SK-N-SH (cell line): Measurements from ENCODE around the gene CDIP1. TPM values are rescaled to one million over a fixed set of nuclear protein-coding genes. Genes with fewer than 3 reads are reported as not detected.

Experiments
- CTCF ChIA-PET: fragments of 300-600, 350-600 bp; formaldehyde crosslinking; extraction: SDS; loops from one replicate; lab custom pipeline; 2021; lab: Yijun Ruan, JAX
- POLR2A ChIA-PET: fragments of 350-600 bp; sonication (Branson Sonifier 250); formaldehyde crosslinking; extraction: SDS; loops from one replicate; lab custom pipeline; 2020; ENCODE audit warnings: antibody characterized with exemption, inconsistent platforms; lab: Yijun Ruan, JAX
- DNase-seq: peaks from one replicate; pipeline ENCODE4 v3.0.0; 2012
- H2AFZ ChIP-seq: fragments of 200-600 bp; sonication (generic); 2 replicates; pipeline ENCODE4 v1.8.1; 2016; ENCODE audit warnings: antibody characterized with exemption, mild to moderate bottlenecking, low read depth
- H3F3A ChIP-seq: fragments of 200-600 bp; sonication (generic); replicated peaks from 2 replicates; pipeline ENCODE3; 2016; ENCODE audit warnings: antibody characterized with exemption, mild to moderate bottlenecking; ENCODE audit not compliant: insufficient read depth
- H3K27ac ChIP-seq, 2 experiments: fragments of 200-500 bp in 1 of 2; fragments of 200-600 bp in 1 of 2; sonication (Bioruptor generic) in 1 of 2; sonication (generic), shearing (Covaris generic) in 1 of 2; 2 replicates each; pipeline versions ENCODE4 v1.5.1 to v1.6.1; 2014 to 2016; ENCODE audit warnings: low read depth in 2 of 2, inconsistent platforms in 1 of 2, low read length in 1 of 2, mild to moderate bottlenecking in 1 of 2, mixed read lengths in 1 of 2
- H3K27me3 ChIP-seq: fragments of 200-600 bp; sonication (generic), shearing (Covaris generic); 2 replicates; pipeline ENCODE4 v1.6.1; 2016; ENCODE audit warnings: mixed run types; ENCODE audit not compliant: insufficient read depth
- H3K36me3 ChIP-seq, 2 experiments: fragments of 200-500 bp in 1 of 2; fragments of 200-600 bp in 1 of 2; sonication (Bioruptor generic) in 1 of 2; sonication (generic) in 1 of 2; replicated peaks in 1 of 2; 2 replicates each; pipeline versions ENCODE3 to v1.5.1; 2014 to 2016; ENCODE audit warnings: low read length in 1 of 2, mild to moderate bottlenecking in 1 of 2; ENCODE audit not compliant: insufficient read depth in 2 of 2, control insufficient read depth in 1 of 2
- H3K4me1 ChIP-seq, 2 experiments: fragments of 200-500 bp in 1 of 2; fragments of 200-600 bp in 1 of 2; sonication (Bioruptor generic) in 1 of 2; sonication (generic), shearing (Covaris generic) in 1 of 2; 2 replicates each; pipeline versions ENCODE4 v1.5.1 to v1.6.1; 2014 to 2016; ENCODE audit warnings: low read depth in 1 of 2, low read length in 1 of 2, mixed run types in 1 of 2; ENCODE audit not compliant: insufficient read depth in 2 of 2, control insufficient read depth in 1 of 2
- H3K4me2 ChIP-seq: fragments of 200-600 bp; sonication (generic), shearing (Covaris generic); 2 replicates; pipeline ENCODE4 v1.6.1; 2017; ENCODE audit warnings: mixed run types
- H3K4me3 ChIP-seq, 2 experiments: fragments of 200-500 bp in 1 of 2; fragments of 200-600 bp in 1 of 2; sonication (Bioruptor generic) in 1 of 2; sonication (generic), shearing (Covaris generic) in 1 of 2; 2 replicates each; pipeline versions ENCODE4 v1.5.1 to v1.8.1; 2014 to 2016; ENCODE audit warnings: low read depth in 2 of 2, inconsistent platforms in 1 of 2, low read length in 1 of 2, mild to moderate bottlenecking in 1 of 2, mixed read lengths in 1 of 2, moderate library complexity in 1 of 2
- H3K79me2 ChIP-seq: fragments of 200-600 bp; sonication (generic); 2 replicates; pipeline ENCODE4 v1.8.1; 2017; ENCODE audit warnings: mild to moderate bottlenecking; ENCODE audit not compliant: insufficient read depth
- H3K9ac ChIP-seq: fragments of 200-600 bp; sonication (generic); 2 replicates; pipeline ENCODE4 v1.6.1; 2017; ENCODE audit warnings: mixed run types
- H3K9me2 ChIP-seq: fragments of 200-600 bp; sonication (generic); 2 replicates; pipeline ENCODE4 v1.6.1; 2017; ENCODE audit warnings: mixed run types
- H3K9me3 ChIP-seq: fragments of 200-600 bp; sonication (generic); 2 replicates; pipeline ENCODE4 v1.6.1; 2017; ENCODE audit warnings: mixed run types, mild to moderate bottlenecking, moderate library complexity
- H4K20me1 ChIP-seq: fragments of 200-600 bp; sonication (generic); 2 replicates; pipeline ENCODE4 v1.6.1; 2017; ENCODE audit warnings: mild to moderate bottlenecking, mixed run types; ENCODE audit not compliant: insufficient read depth
- CHD2 ChIP-seq: fragments of 150-350 bp; IDR thresholded peaks from 2 replicates; pipeline ENCODE4 v1.6.1; 2018; ENCODE audit warnings: low read length; ENCODE audit not compliant: partially characterized antibody
- EP300 ChIP-seq, 2 experiments: IDR thresholded peaks; 2 replicates each; pipeline versions ENCODE4 v1.4.0 to v1.6.1; 2012; ENCODE audit warnings: borderline replicate concordance in 1 of 2, low read depth in 1 of 2, low read length in 1 of 2
- EZH2phosphoT487 ChIP-seq: fragments of 200-600 bp; sonication (generic); IDR thresholded peaks from 2 replicates; pipeline ENCODE4 v1.6.1; 2017; ENCODE audit warnings: low read depth, mixed run types, mild to moderate bottlenecking, antibody characterized with exemption, moderate library complexity, borderline replicate concordance
- FOSL2 ChIP-seq: IDR thresholded peaks from 2 replicates; pipeline ENCODE4 v1.4.0; 2012; ENCODE audit warnings: low read depth, mild to moderate bottlenecking, moderate library complexity, borderline replicate concordance
- FOXJ3 ChIP-seq: sonication (generic); formaldehyde crosslinking; IDR thresholded peaks from 2 replicates; pipeline ENCODE4 v1.5.1; 2020; ENCODE audit warnings: mild to moderate bottlenecking, missing genetic modification reagents
- GABPA ChIP-seq: IDR thresholded peaks from 2 replicates; pipeline ENCODE4 v1.4.0; 2012; ENCODE audit warnings: low read depth, mild to moderate bottlenecking
- GATA2 ChIP-seq: sonication (generic); formaldehyde crosslinking; IDR thresholded peaks from 2 replicates; pipeline ENCODE4 v1.5.0; 2020; ENCODE audit warnings: mild to moderate bottlenecking, missing genetic modification reagents
- MXI1 ChIP-seq: IDR thresholded peaks from 2 replicates; pipeline ENCODE4 v1.6.1; 2012; ENCODE audit warnings: mild to moderate bottlenecking, low read depth, low read length, improper control_type of control experiment
- NFIC ChIP-seq: IDR thresholded peaks from 2 replicates; pipeline ENCODE4 v1.4.0; 2012; ENCODE audit warnings: borderline replicate concordance
- NRF1 ChIP-seq: IDR thresholded peaks from 2 replicates; pipeline ENCODE4 v1.6.1; 2012; ENCODE audit warnings: low read depth, mild to moderate bottlenecking, low read length
- RAD21 ChIP-seq: IDR thresholded peaks from 2 replicates; pipeline ENCODE4 v1.6.1; 2012; ENCODE audit warnings: mild to moderate bottlenecking, low read length
- REST ChIP-seq: IDR thresholded peaks from 2 replicates; pipeline ENCODE4 v1.6.1; 2012; ENCODE audit warnings: mild to moderate bottlenecking, low read depth, low read length, moderate library complexity
- RFX5 ChIP-seq: IDR thresholded peaks from 2 replicates; pipeline ENCODE4 v1.6.1; 2012; ENCODE audit warnings: mild to moderate bottlenecking, improper control_type of control experiment, low read length
- SIN3A ChIP-seq: IDR thresholded peaks from 2 replicates; pipeline ENCODE4 v1.6.1; 2012; ENCODE audit warnings: low read depth, mild to moderate bottlenecking, low read length, moderate library complexity, borderline replicate concordance
- SMC3 ChIP-seq: IDR thresholded peaks from 2 replicates; pipeline ENCODE4 v1.6.1; 2012; ENCODE audit warnings: low read depth, low read length, improper control_type of control experiment
- TAF1 ChIP-seq: IDR thresholded peaks from 2 replicates; pipeline ENCODE4 v1.6.1; 2012; ENCODE audit warnings: low read depth, mild to moderate bottlenecking, low read length, moderate library complexity, borderline replicate concordance
- TCF12 ChIP-seq: IDR thresholded peaks from 2 replicates; pipeline ENCODE4 v1.4.0; 2012
- TEAD4 ChIP-seq: IDR thresholded peaks from 2 replicates; pipeline ENCODE4 v1.4.0; 2012; ENCODE audit warnings: mild to moderate bottlenecking, borderline replicate concordance; ENCODE audit not compliant: insufficient read depth
- YY1 ChIP-seq: IDR thresholded peaks from 2 replicates; pipeline ENCODE4 v1.4.0; 2012; ENCODE audit warnings: low read depth, mild to moderate bottlenecking
- ZBTB33 ChIP-seq: IDR thresholded peaks from 2 replicates; pipeline ENCODE4 v1.4.0; 2012; ENCODE audit warnings: low read depth, borderline replicate concordance
- WGBS: methylation state at CpG from one replicate; pipeline ENCODE4 v1.1.6; 2017; ENCODE audit warnings: low lambda C conversion rate; 5-methylcytosine and 5-hydroxymethylcytosine counted together
- polyA plus RNA-seq, 3 experiments: library from polyadenylated mRNA; depleted of rRNA; stranded (reverse); fragments of >200 nt; gene quantifications; 2 replicates each; pipeline ENCODE4 v1.2.3, GENCODE V29; 2012
- TF ChIP-seq, protein P1 (sequence below): IDR thresholded peaks from 2 replicates; pipeline ENCODE4 v1.4.0; 2012; ENCODE audit warnings: low read depth, borderline replicate concordance
- TF ChIP-seq, protein P2 (sequence below): IDR thresholded peaks from 2 replicates; pipeline ENCODE4; 2012
- TF ChIP-seq, protein P3 (sequence below): fragments of 150-350 bp; IDR thresholded peaks from 2 replicates; pipeline ENCODE4 v1.6.1; 2017; ENCODE audit warnings: antibody characterized with exemption, low read length, low read depth, borderline replicate concordance

CDIP1 gene
- polyA plus RNA-seq, 1 of the 3 experiments (the other 2 are of a cell fraction) = 30.2 TPM

DNA sequence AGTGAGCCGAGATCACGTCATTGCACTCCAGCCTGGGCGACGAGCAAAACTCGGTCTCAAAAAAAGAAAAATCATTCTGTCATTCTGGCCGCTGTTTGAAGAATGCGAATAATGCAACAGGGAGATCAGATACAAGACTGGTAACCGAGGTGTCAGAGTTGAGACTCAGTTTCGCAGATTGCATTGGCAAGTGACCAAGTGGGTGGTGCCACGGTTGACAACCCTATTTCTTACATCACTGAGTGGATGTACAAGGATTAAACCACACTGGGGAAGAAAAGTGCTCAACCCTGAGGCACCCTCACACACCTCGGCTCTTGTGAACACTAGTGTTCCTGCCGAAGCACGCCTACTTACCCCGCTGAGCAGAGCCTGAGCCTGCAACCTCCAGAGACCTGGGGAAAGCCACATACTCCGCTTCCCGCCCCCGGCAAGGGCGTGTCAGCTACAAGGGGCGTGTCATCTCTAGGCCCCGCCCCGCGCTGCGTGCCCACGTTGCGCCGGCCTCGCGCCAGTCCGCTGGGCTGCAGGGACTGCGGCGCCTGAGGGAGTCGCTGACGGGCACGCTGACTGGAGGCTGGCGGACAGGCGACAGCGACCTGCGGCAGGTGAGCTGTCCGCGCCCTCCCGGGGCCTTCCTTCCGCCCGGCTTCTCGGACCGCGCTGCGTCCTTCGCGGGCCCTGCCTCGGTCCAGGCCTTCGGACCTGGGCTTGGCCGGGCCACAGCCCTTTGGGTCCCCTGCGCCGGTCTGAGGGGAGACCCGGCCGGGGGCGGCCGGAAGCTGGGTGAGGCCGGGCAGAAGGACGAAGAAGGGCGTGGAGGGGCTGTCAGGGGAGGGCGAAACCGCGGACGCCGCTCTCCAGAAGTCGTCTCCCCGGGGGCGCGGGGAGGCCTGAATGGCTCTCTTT lies 62.4 kb downstream of the CDIP1 start, which contains the start of gene HMOX2:
Gene HMOX2 (plus strand): TSS at position 519 of the 909 bp plus-strand sequence. CDS start 29,127 bp downstream, outside the sequence.
- ChIA-PET CTCF (interaction anchor here (0.6 to 2.6 kb wide), 13 partner anchors 10 to 149 kb away, joined by 3 to 9 read pairs (median 3); partner anchors contain the start of gene CDIP1), POLR2A (interaction anchor here (0.5 to 1.3 kb wide), 4 partner anchors 10 to 141 kb away, joined by 3 read pairs; no protein-coding TSS in a partner anchor)
- peak within 1 kb of the TSS; percentile 37 to 53; a peak in 2 of 4 replicates for H3K27ac ChIP-seq
- DNase-seq = peak; percentile 94
- H3K36me3 ChIP-seq = peaks cover 0 to 13% of the 10 kb centered on the region in 2 experiments
- H3K27me3 ChIP-seq = no peaks in the 10 kb centered on the region
- H3K4me2 ChIP-seq = peak within 1 kb of the TSS; percentile 98
- H2AFZ ChIP-seq = peak within 1 kb of the TSS; percentile 85
- H4K20me1 ChIP-seq = no peaks in the 10 kb centered on the region
- H3K9me2 ChIP-seq = no peaks in the 10 kb centered on the region
- peak within 1 kb of the TSS; percentile 68 to 90 for H3K4me3 ChIP-seq
- H3K9ac ChIP-seq = peak within 1 kb of the TSS; percentile 80
- 60% methylated on average over 14 of the region's 70 CpGs for WGBS
- H3K4me1 ChIP-seq = peaks cover 7 to 15% of the 10 kb centered on the region in 2 experiments; a peak in 2 of 4 replicates
- no peaks in the 10 kb centered on the region for H3K9me3 ChIP-seq
- H3K79me2 ChIP-seq = peaks cover 87% of the 10 kb centered on the region
- peaks cover 29% of the 10 kb centered on the region for H3F3A ChIP-seq
- TF ChIP-seq FOSL2 = no peak
- TF ChIP-seq, protein P1, sequence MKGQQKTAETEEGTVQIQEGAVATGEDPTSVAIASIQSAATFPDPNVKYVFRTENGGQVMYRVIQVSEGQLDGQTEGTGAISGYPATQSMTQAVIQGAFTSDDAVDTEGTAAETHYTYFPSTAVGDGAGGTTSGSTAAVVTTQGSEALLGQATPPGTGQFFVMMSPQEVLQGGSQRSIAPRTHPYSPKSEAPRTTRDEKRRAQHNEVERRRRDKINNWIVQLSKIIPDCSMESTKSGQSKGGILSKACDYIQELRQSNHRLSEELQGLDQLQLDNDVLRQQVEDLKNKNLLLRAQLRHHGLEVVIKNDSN = no peak
- TF ChIP-seq, protein P2, sequence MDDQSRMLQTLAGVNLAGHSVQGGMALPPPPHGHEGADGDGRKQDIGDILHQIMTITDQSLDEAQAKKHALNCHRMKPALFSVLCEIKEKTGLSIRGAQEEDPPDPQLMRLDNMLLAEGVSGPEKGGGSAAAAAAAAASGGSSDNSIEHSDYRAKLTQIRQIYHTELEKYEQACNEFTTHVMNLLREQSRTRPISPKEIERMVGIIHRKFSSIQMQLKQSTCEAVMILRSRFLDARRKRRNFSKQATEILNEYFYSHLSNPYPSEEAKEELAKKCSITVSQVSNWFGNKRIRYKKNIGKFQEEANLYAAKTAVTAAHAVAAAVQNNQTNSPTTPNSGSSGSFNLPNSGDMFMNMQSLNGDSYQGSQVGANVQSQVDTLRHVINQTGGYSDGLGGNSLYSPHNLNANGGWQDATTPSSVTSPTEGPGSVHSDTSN = peak; percentile 25; the same call in 1 of the 2 replicates
- TF ChIP-seq ZBTB33 = no peak
- TF ChIP-seq NFIC = peak; percentile 21; the same call in 1 of the 2 replicates
- peak; percentile 77; the same call in 1 of the 2 replicates for TF ChIP-seq SIN3A
- TF ChIP-seq EP300 (IDR thresholded peaks at IDR 0.05; ENCODE audit: borderline replicate concordance in 1 of 2, low read depth in 1 of 2, low read length in 1 of 2) = no peak
- no peak for TF ChIP-seq EZH2phosphoT487
- peak; percentile 77 for TF ChIP-seq TAF1
- TF ChIP-seq FOXJ3 (CRISPR knock-in tag) = no peak
- peak; percentile 94 for TF ChIP-seq MXI1
- no peak for TF ChIP-seq RFX5
- TF ChIP-seq GABPA = no peak
- peak; percentile 25; the same call in 1 of the 2 replicates for TF ChIP-seq GATA2
- TF ChIP-seq REST = no peak
- no peak for TF ChIP-seq SMC3
- no peak for TF ChIP-seq RAD21
- peak; percentile 81 for TF ChIP-seq CHD2
- TF ChIP-seq TEAD4 = no peak
- TF ChIP-seq, protein P3, sequence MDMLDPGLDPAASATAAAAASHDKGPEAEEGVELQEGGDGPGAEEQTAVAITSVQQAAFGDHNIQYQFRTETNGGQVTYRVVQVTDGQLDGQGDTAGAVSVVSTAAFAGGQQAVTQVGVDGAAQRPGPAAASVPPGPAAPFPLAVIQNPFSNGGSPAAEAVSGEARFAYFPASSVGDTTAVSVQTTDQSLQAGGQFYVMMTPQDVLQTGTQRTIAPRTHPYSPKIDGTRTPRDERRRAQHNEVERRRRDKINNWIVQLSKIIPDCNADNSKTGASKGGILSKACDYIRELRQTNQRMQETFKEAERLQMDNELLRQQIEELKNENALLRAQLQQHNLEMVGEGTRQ = no peak
- peak; percentile 64 for TF ChIP-seq NRF1
- TF ChIP-seq TCF12 = no peak
- TF ChIP-seq YY1 = no peak
